ENCODE measurements around the gene PTPRG.

DNA sequence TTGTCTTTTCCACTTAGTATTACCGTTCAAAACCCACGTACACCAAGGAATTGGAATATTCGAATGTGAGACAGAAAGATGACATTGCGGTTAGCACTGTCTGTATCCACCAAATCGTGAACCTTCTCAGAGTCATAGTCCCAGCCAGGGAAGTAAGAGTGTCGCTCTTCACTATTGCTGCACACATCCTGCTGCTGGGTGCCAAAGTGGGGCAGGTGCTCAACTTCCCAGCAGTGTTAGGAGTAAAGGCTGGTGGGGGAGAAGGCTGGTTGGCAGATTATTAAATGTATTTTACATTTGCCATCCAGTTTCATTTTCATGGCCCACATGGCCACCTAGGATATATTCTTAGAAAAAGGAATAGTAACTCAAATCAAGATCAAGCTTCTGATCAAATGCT is 65.1 kb downstream of the PTPRG start:
- no peak for TF ChIP-seq KLF9 (CRISPR knock-in tag; IDR thresholded peaks at IDR 0.05; ENCODE audit: low read depth)
- TF ChIP-seq SP1 (IDR thresholded peaks at IDR 0.05) = no peak
- no peak for TF ChIP-seq SP1 (CRISPR knock-in tag; IDR thresholded peaks at IDR 0.05)
- TF ChIP-seq NFE2L2 (IDR thresholded peaks at IDR 0.05; ENCODE audit: low read length) = no peak
- no peak for TF ChIP-seq HNRNPK (IDR thresholded peaks at IDR 0.05; ENCODE audit: low read depth, low read length, poor library complexity, severe bottlenecking)

All from HepG2 (cell line).